SK-N-SH treated with all-trans-retinoic acid at 6 μM for 48 hours (cell line): ENCODE data around the gene ATP4B.

Experiments used
- ATAC-seq: fragments of 200-7000 bp; cut with Tn5 transposase; 3 replicates; pipeline ENCODE4 v1.9.1; 2020; ENCODE audit warnings: mild to moderate bottlenecking, moderate library complexity
- CSDC2 ChIP-seq: fragments of 250-450 bp; sonication (Bioruptor Pico); IDR thresholded peaks from 2 replicates; pipeline ENCODE4 v1.5.0; 2020; ENCODE audit warnings: mild to moderate bottlenecking, moderate library complexity
- ESRRG ChIP-seq: fragments of 250-450 bp; sonication (Bioruptor Pico); IDR thresholded peaks from 2 replicates; pipeline ENCODE4 v1.6.1; 2021; ENCODE audit warnings: mild to moderate bottlenecking
- ISL1 ChIP-seq: fragments of 250-450 bp; sonication (Bioruptor Pico); IDR thresholded peaks from 2 replicates; pipeline ENCODE4 v2.1.2; 2022; ENCODE audit warnings: mild to moderate bottlenecking, moderate library complexity
- OSR1 ChIP-seq: fragments of 250-450 bp; sonication (Bioruptor Pico); IDR thresholded peaks from 2 replicates; pipeline ENCODE4 v1.8.0; 2022; ENCODE audit warnings: moderate library complexity, mild to moderate bottlenecking, inconsistent platforms
- PPARA ChIP-seq: fragments of 250-450 bp; sonication (Bioruptor Pico); IDR thresholded peaks from 2 replicates; pipeline ENCODE4 v1.5.0; 2020; ENCODE audit warnings: mild to moderate bottlenecking, borderline replicate concordance
- RARB ChIP-seq: fragments of 250-450 bp; sonication (Bioruptor Pico); IDR thresholded peaks from 2 replicates; pipeline ENCODE4 v1.8.0; 2021; ENCODE audit warnings: mild to moderate bottlenecking, moderate library complexity
- SNAI2 ChIP-seq: fragments of 250-450 bp; sonication (Bioruptor Pico); IDR thresholded peaks from 2 replicates; pipeline ENCODE4 v1.5.0; 2020; ENCODE audit warnings: mild to moderate bottlenecking, moderate library complexity
- TCF4 ChIP-seq: fragments of 250-450 bp; sonication (Bioruptor Pico); IDR thresholded peaks from 2 replicates; pipeline ENCODE4 v1.8.0; 2021; ENCODE audit warnings: mild to moderate bottlenecking, moderate library complexity, borderline replicate concordance
- TOX ChIP-seq: fragments of 250-450 bp; sonication (Bioruptor Pico); IDR thresholded peaks from 2 replicates; pipeline ENCODE4 v1.8.0; 2021; ENCODE audit warnings: mild to moderate bottlenecking, moderate library complexity, borderline replicate concordance
- ZC3H10 ChIP-seq: fragments of 250-450 bp; sonication (Bioruptor Pico); IDR thresholded peaks from 2 replicates; pipeline ENCODE4 v1.5.1; 2021; ENCODE audit warnings: mild to moderate bottlenecking, moderate library complexity
- ZFP30 ChIP-seq: fragments of 450-650 bp; formaldehyde crosslinking; IDR thresholded peaks from 2 replicates; pipeline ENCODE4 v1.5.0; 2022; ENCODE audit warnings: mild to moderate bottlenecking, moderate library complexity
- ZNF565 ChIP-seq: fragments of 450-650 bp; formaldehyde crosslinking; conservative IDR thresholded peaks from 2 replicates; pipeline ENCODE4 v1.5.0; 2020; ENCODE audit warnings: low read depth, mild to moderate bottlenecking, moderate library complexity
- ZNF70 ChIP-seq: fragments of 450-650 bp; formaldehyde crosslinking; IDR thresholded peaks from 2 replicates; pipeline ENCODE4 v1.5.0; 2020; ENCODE audit warnings: mild to moderate bottlenecking, moderate library complexity
- ZNF8 ChIP-seq: fragments of 450-650 bp; formaldehyde crosslinking; IDR thresholded peaks from 2 replicates; pipeline ENCODE4 v1.5.0; 2020; ENCODE audit warnings: mild to moderate bottlenecking, moderate library complexity
- TF ChIP-seq, protein P1 (sequence below): fragments of 250-450 bp; sonication (Bioruptor Pico); IDR thresholded peaks from 2 replicates; pipeline ENCODE4 v1.5.1; 2021; ENCODE audit warnings: mild to moderate bottlenecking, moderate library complexity
- TF ChIP-seq, protein P2 (sequence below): fragments of 250-450 bp; sonication (Bioruptor Pico); IDR thresholded peaks from 2 replicates; pipeline ENCODE4 v1.5.1; 2020; ENCODE audit warnings: low read depth, mild to moderate bottlenecking, moderate library complexity
- TF ChIP-seq, protein P3 (sequence below): fragments of 250-450 bp; sonication (Bioruptor Pico); IDR thresholded peaks from 2 replicates; pipeline ENCODE4 v1.8.0; 2021; ENCODE audit warnings: low read depth, mild to moderate bottlenecking, moderate library complexity, borderline replicate concordance
- TF ChIP-seq, protein P4 (sequence below): fragments of 250-450 bp; sonication (Bioruptor Pico); IDR thresholded peaks from 2 replicates; pipeline ENCODE4 v1.8.0; 2020; ENCODE audit warnings: mild to moderate bottlenecking, moderate library complexity, borderline replicate concordance
- TF ChIP-seq, protein P5 (sequence below): fragments of 250-450 bp; sonication (Bioruptor Pico); IDR thresholded peaks from 2 replicates; pipeline ENCODE4 v1.5.0; 2020; ENCODE audit warnings: mild to moderate bottlenecking, moderate library complexity

Gene ATP4B

DNA sequence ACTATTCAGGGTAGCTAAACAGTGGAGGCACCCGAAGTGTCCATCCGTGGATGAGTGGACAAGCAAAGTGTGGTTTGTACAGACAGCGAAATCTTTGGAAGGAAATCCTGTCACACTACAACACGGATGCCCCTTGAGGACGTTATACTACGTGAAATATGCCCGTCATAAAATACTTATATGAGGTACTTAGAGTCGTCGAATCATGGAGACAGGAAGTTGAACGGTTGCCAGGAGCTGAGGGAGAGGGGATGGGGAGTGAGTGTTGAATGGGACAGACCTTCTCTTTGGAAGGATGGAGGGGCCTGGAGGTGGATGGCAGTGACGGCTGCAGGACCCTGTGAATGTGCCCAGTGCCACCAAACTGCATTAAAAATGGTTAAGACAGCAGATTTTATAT, 11.6 kb downstream of the ATP4B start:
- no peak for TF ChIP-seq ZFP30 (CRISPR knock-in tag)
- TF ChIP-seq, protein P1, sequence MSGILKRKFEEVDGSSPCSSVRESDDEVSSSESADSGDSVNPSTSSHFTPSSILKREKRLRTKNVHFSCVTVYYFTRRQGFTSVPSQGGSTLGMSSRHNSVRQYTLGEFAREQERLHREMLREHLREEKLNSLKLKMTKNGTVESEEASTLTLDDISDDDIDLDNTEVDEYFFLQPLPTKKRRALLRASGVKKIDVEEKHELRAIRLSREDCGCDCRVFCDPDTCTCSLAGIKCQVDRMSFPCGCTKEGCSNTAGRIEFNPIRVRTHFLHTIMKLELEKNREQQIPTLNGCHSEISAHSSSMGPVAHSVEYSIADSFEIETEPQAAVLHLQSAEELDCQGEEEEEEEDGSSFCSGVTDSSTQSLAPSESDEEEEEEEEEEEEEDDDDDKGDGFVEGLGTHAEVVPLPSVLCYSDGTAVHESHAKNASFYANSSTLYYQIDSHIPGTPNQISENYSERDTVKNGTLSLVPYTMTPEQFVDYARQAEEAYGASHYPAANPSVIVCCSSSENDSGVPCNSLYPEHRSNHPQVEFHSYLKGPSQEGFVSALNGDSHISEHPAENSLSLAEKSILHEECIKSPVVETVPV (CRISPR knock-in tag): no peak
- TF ChIP-seq, protein P2, sequence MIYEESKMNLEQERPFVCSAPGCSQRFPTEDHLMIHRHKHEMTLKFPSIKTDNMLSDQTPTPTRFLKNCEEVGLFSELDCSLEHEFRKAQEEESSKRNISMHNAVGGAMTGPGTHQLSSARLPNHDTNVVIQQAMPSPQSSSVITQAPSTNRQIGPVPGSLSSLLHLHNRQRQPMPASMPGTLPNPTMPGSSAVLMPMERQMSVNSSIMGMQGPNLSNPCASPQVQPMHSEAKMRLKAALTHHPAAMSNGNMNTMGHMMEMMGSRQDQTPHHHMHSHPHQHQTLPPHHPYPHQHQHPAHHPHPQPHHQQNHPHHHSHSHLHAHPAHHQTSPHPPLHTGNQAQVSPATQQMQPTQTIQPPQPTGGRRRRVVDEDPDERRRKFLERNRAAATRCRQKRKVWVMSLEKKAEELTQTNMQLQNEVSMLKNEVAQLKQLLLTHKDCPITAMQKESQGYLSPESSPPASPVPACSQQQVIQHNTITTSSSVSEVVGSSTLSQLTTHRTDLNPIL (CRISPR knock-in tag): no peak
- TF ChIP-seq ZNF8 (CRISPR knock-in tag): no peak
- TF ChIP-seq OSR1 (CRISPR knock-in tag): no peak
- TF ChIP-seq TCF4: no peak
- no peak for TF ChIP-seq ESRRG
- no peak for TF ChIP-seq ISL1 (CRISPR knock-in tag)
- TF ChIP-seq, protein P3, sequence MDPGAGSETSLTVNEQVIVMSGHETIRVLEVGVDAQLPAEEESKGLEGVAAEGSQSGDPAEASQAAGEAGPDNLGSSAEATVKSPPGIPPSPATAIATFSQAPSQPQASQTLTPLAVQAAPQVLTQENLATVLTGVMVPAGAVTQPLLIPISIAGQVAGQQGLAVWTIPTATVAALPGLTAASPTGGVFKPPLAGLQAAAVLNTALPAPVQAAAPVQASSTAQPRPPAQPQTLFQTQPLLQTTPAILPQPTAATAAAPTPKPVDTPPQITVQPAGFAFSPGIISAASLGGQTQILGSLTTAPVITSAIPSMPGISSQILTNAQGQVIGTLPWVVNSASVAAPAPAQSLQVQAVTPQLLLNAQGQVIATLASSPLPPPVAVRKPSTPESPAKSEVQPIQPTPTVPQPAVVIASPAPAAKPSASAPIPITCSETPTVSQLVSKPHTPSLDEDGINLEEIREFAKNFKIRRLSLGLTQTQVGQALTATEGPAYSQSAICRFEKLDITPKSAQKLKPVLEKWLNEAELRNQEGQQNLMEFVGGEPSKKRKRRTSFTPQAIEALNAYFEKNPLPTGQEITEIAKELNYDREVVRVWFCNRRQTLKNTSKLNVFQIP (CRISPR knock-in tag): no peak
- no peak for ATAC-seq

DNA sequence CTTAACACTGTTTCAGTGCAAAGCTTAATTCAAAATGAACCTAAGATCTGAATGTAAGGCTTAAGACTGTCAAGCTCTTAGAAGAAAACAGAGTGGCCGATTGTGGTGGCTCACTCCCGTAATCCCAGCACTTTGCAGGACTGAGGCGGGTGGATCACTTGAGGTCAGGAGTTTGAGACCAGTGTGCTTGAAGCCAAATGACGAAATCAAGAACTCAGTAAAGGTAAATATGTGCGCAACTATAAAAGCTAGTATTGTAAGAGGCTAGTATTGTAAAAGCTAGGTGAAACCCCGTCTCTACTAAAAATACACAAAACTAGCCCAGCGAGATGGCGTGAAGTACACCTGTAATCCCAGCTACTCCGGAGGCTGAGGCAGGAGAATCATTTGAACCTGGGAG, 12.7 kb downstream of the ATP4B start:
- ATAC-seq: no peak
- TF ChIP-seq CSDC2 (CRISPR knock-in tag): no peak
- TF ChIP-seq ZNF8 (CRISPR knock-in tag): no peak

DNA sequence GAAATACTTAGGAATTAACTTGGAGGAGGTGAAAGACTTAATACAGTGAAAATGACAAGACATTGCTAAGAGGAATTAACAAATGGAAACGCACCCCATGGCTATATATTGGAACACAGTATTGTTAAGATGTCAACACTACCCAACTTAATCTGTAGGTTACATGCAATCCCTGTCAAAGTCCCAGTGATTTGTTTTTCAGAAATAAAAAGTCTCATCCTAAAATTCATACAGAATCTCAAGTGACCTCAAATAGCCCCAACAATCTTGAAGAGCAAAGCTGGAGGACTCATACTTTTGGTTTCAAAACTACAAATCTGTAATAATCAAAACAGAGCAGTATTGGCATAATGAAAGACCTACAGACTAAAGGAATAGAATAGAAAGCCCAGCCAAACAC, 13.2 kb downstream of the ATP4B start:
- TF ChIP-seq ZNF8 (CRISPR knock-in tag): no peak
- TF ChIP-seq OSR1 (CRISPR knock-in tag): no peak
- TF ChIP-seq, protein P4, sequence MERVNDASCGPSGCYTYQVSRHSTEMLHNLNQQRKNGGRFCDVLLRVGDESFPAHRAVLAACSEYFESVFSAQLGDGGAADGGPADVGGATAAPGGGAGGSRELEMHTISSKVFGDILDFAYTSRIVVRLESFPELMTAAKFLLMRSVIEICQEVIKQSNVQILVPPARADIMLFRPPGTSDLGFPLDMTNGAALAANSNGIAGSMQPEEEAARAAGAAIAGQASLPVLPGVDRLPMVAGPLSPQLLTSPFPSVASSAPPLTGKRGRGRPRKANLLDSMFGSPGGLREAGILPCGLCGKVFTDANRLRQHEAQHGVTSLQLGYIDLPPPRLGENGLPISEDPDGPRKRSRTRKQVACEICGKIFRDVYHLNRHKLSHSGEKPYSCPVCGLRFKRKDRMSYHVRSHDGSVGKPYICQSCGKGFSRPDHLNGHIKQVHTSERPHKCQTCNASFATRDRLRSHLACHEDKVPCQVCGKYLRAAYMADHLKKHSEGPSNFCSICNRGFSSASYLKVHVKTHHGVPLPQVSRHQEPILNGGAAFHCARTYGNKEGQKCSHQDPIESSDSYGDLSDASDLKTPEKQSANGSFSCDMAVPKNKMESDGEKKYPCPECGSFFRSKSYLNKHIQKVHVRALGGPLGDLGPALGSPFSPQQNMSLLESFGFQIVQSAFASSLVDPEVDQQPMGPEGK (CRISPR knock-in tag): no peak
- TF ChIP-seq PPARA (CRISPR knock-in tag): no peak
- TF ChIP-seq, protein P5, sequence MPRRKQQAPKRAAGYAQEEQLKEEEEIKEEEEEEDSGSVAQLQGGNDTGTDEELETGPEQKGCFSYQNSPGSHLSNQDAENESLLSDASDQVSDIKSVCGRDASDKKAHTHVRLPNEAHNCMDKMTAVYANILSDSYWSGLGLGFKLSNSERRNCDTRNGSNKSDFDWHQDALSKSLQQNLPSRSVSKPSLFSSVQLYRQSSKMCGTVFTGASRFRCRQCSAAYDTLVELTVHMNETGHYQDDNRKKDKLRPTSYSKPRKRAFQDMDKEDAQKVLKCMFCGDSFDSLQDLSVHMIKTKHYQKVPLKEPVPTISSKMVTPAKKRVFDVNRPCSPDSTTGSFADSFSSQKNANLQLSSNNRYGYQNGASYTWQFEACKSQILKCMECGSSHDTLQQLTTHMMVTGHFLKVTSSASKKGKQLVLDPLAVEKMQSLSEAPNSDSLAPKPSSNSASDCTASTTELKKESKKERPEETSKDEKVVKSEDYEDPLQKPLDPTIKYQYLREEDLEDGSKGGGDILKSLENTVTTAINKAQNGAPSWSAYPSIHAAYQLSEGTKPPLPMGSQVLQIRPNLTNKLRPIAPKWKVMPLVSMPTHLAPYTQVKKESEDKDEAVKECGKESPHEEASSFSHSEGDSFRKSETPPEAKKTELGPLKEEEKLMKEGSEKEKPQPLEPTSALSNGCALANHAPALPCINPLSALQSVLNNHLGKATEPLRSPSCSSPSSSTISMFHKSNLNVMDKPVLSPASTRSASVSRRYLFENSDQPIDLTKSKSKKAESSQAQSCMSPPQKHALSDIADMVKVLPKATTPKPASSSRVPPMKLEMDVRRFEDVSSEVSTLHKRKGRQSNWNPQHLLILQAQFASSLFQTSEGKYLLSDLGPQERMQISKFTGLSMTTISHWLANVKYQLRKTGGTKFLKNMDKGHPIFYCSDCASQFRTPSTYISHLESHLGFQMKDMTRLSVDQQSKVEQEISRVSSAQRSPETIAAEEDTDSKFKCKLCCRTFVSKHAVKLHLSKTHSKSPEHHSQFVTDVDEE (CRISPR knock-in tag): no peak
- no peak for TF ChIP-seq ISL1 (CRISPR knock-in tag)
- no peak for TF ChIP-seq SNAI2 (CRISPR knock-in tag)
- TF ChIP-seq ZNF565 (CRISPR knock-in tag): no peak
- TF ChIP-seq TCF4: no peak
- no peak for ATAC-seq

DNA sequence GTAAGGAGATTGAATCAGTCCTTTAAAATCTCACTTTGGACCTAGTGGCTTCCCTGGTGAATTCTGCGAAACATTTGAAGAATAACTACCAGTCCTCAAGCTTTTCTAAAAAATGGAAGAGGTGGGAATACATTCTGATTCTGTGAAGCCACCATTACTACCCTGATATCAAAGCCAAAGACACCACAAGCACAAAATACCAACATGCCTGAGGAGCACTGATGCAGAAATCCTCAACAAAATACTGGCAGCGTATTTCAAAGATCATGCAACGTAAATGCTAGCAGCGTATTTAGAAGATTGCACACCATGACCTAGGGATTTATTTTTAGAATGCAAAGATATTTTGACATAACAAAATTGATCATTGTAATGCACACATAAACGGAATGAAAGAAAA, 14.4 kb downstream of the ATP4B start:
- ATAC-seq: no peak
- TF ChIP-seq, protein P1 (CRISPR knock-in tag): no peak
- TF ChIP-seq ZNF70 (CRISPR knock-in tag) (no peak), ZC3H10 (CRISPR knock-in tag) (no peak), SNAI2 (CRISPR knock-in tag) (no peak), OSR1 (CRISPR knock-in tag) (no peak), TOX (CRISPR knock-in tag) (no peak), RARB (CRISPR knock-in tag) (no peak), ZFP30 (CRISPR knock-in tag) (no peak)
- TF ChIP-seq, protein P4 (CRISPR knock-in tag): no peak
- TF ChIP-seq, protein P3 (CRISPR knock-in tag): no peak
